ENCODE data around the gene AHSP.
A peak's percentile ranks its signal among the peaks of the same experiment; 100 is the strongest.
"Not testable (repeated sequence)": the region's sequence is repeated elsewhere in the genome, so short reads cannot be mapped to it uniquely, and the experiment has no call there.

The AHSP gene

DNA sequence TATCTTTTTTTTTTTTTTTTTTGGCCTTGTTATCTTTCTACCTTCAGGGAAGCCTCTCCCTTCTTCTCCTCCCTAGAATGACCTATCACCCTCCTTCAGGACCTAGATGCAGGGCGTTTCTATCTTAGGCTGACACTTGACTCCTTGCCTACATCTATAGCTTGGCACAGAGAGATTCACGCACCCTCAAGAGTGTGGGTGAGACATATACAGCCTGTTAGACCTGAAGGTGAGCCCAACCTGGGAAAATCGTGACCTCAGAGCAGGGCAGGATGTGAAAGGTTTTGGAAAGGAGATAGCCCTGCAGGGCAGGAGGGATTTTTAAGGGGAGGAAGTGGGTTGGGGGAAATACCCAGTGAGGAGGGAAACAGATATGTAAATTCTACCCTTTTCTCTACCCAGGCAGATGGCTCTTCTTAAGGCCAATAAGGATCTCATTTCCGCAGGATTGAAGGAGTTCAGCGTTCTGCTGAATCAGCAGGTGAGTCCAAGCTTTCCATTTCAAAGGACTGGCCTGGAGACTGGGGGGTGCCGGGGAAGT lies at the start of gene AHSP:
AHSP (plus strand) TSS at position 167 of the 541 bp plus-strand sequence; CDS start at position 407, 240 bp downstream.
- no peak for DNase-seq (ENCODE audit: low read depth)

DNA sequence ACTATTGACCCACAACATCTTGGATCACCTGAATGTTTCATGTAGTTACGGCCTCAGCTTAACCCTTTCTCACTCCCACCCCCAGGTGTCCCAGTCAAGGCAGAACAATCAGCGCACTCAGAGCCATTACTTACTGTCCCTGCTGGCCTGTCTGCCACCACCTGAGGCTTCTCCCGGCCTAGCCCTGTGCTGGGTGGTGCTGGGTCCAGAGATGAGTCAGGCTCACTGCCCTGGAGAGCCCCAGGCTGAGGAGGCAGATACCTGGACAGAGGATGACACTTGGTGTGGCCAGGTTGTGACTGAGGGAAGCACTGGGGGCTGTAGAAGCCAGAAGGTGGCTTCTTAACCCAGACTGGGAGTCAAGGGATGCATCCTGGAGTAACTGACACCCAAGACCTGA lies 48.7 kb upstream of the AHSP start:
- no peak for DNase-seq (ENCODE audit: low read depth)

GRCh38 chr16:31479751-31480150 lies 47.9 kb upstream of the AHSP start:
- no peak for DNase-seq (ENCODE audit: low read depth)

GRCh38 chr16:31480851-31481536 lies 46.7 kb upstream of the AHSP start:
- no peak for DNase-seq (ENCODE audit: low read depth)

GRCh38 chr16:31483081-31483480 lies 44.6 kb upstream of the AHSP start, which contains the start of gene SLC5A2:
Gene SLC5A2 (plus strand): TSS chr16:31483123. CDS start chr16:31483137, 14 bp downstream.
- no peak for DNase-seq (ENCODE audit: low read depth)

DNA sequence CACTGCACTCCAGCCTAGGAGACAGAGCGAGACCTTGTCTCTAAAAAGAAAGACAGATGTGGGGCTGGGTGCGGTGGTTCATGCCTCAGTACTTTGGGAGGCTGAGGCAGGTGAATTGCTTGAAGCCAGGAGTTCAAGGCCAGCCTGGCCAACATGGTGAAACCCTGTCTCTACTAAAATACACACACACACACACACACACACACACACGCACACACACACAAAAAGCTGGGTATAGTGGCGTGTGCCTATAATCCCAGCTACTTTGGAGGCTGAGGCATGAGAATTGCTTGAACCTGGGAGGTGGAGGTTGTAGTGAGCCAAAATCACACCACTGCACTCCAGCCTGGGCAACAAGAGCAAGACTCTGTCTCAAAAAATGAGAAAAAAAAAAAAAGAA lies 43.7 kb upstream of the AHSP start:
- not testable (repeated sequence) for DNase-seq (ENCODE audit: low read depth)

- DNase-seq (ENCODE audit: low read depth) = no peak
These were observed 43.1 kb upstream of the AHSP start for GRCh38 chr16:31484491-31485171.

DNA sequence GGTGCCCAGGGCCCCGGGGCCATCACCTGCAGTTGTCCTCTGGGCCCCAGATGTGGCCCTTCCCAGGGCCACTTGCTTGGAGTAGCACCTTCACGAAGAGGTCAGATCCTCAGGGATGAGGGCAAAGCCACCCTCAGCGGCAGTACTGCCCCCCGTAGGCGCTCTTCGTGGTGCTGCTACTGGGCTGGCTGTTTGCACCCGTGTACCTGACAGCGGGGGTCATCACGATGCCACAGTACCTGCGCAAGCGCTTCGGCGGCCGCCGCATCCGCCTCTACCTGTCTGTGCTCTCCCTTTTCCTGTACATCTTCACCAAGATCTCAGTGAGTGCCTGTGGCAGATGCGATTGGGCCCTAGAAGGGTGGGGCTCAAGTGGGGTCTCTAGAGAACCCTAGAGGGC lies 42.1 kb upstream of the AHSP start:
- no peak for DNase-seq (ENCODE audit: low read depth)

DNA sequence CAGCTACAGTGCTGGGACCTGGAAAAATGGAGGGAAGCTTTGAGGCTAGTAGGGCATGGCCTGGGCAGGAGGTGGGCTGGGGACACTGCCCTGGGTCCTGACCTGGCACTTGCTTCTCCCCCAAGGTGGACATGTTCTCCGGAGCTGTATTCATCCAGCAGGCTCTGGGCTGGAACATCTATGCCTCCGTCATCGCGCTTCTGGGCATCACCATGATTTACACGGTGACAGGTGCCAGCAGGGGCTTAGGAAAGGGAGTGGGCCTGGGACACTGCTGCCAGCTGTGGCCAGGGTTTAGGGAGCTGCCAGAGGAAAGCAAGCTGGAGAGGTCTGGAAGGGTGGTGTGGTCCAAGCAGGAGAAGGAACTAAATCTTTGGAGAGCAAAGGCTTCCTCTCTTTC lies 41.7 kb upstream of the AHSP start:
- no peak for DNase-seq (ENCODE audit: low read depth)

DNA sequence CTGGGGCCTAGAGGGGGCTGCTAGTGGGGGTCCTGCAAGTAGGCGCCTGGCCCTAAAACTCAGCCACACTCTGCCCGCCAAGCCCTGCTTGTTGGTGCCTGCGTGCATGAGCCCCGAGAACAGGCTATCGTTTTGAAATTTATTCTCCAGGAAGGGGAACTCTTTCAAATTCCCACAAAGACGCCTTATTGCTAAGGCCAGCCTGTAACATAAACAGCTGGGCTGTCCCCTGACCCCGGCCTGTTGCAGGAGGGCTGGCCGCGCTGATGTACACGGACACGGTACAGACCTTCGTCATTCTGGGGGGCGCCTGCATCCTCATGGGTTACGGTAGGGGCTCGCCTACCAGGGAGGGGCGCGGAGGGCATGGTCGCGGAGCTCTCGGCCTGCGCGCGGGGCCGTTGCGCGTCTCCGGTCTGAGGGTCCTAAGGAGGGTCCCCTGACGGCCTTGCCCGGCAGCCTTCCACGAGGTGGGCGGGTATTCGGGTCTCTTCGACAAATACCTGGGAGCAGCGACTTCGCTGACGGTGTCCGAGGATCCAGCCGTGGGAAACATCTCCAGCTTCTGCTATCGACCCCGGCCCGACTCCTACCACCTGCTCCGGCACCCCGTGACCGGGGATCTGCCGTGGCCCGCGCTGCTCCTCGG lies 40.5 kb upstream of the AHSP start:
- DNase-seq (ENCODE audit: low read depth) = no peak

GRCh38 chr16:31487720-31488467 lies 39.8 kb upstream of the AHSP start:
- peak; percentile 48 for DNase-seq (ENCODE audit: low read depth)

GRCh38 chr16:31488468-31489297 lies 39.0 kb upstream of the AHSP start:
- DNase-seq (ENCODE audit: low read depth) = no peak

GRCh38 chr16:31489298-31489564 lies 38.5 kb upstream of the AHSP start:
- no peak for DNase-seq (ENCODE audit: low read depth)

- DNase-seq (ENCODE audit: low read depth) = no peak
These were observed 37.8 kb upstream of the AHSP start for GRCh38 chr16:31489616-31490584.

GRCh38 chr16:31491778-31492418 lies 35.8 kb upstream of the AHSP start:
- DNase-seq (ENCODE audit: low read depth) = no peak

DNA sequence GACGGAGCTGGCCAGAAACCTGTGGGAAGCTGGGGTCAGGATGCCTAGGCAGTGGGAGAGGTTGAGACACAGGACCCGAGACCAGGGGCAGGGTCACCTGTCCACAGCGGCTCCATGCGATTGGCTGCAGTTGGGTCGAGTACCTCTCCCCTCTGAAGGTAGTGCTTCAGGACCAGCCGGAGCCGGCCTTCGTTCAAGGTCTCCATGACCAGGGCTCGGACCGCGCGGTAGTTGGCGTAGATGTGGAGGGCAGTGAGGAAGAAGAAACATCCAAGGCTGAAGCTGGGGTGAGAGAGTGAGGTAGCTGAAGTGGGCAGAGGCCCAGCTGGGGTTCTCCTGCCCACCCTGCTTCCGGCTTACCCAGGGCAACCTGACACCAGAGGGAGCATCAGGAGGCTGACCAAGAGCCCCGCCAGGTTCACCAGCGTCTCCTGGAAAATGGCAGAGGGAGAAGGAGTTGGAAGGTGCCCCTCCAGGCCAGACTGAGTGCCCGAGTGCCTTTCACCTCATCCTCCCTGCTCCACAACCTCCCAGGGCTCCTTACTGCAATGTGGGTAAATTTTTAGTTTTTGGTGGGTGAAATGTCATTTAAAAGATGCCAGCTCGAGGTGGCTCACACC lies 34.1 kb upstream of the AHSP start:
- DNase-seq (ENCODE audit: low read depth) = no peak

DNA sequence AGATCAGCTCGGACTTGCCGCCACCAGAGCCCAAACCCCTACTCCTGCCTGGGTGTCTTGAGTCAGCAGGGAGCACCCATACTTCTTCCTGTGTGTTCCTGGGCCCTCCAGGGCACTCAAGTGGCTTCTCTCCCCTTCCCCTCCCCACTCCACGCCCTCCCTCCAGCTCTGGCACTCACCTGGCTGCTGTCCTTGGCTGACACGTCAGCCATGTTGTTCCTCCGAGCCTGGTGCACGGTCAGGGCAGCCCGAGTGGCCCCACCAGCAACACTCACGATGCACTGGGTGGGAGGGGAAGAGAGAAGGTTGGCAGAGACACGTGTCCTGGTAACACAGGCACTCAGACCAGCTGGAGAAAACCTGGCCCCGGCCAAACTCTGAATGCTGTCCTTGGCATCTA lies 31.0 kb upstream of the AHSP start:
- DNase-seq (ENCODE audit: low read depth) = no peak

- DNase-seq (ENCODE audit: low read depth) = no peak
These were observed 29.2 kb upstream of the AHSP start for GRCh38 chr16:31498493-31498892.

- DNase-seq (ENCODE audit: low read depth) = no peak
These were observed 27.8 kb upstream of the AHSP start for GRCh38 chr16:31499928-31500327.
